G401.6 (cell line): ENCODE results near the gene TNFRSF18.

Experiments used
- FAIRE-seq: peaks from 2 replicates; lab custom pipeline; 2012; peaks lifted over from hg19 to GRCh38; lab: Jason Lieb, UNC

The TNFRSF18 gene

DNA sequence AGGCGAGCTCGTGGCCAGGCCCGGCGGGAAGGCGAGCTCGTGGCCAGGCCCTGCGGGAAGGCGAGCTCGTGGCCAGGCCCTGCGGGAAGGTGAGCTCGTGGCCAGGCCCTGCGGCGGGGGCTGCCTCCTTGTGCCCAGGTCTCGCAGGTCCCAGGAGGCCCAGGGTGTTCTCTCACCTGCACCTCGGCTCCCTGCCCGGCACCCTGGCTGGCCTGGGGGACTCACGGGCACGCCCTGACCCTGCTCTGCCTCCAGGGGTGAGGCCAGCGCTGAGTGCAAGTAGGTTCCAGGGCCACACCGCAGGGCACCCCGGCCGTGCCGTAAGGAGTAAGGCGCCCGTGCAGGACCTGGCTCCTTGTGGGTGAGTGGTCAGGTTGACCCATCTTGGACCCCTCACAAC, 21.0 kb upstream of the TNFRSF18 start:
- no peak for FAIRE-seq

DNA sequence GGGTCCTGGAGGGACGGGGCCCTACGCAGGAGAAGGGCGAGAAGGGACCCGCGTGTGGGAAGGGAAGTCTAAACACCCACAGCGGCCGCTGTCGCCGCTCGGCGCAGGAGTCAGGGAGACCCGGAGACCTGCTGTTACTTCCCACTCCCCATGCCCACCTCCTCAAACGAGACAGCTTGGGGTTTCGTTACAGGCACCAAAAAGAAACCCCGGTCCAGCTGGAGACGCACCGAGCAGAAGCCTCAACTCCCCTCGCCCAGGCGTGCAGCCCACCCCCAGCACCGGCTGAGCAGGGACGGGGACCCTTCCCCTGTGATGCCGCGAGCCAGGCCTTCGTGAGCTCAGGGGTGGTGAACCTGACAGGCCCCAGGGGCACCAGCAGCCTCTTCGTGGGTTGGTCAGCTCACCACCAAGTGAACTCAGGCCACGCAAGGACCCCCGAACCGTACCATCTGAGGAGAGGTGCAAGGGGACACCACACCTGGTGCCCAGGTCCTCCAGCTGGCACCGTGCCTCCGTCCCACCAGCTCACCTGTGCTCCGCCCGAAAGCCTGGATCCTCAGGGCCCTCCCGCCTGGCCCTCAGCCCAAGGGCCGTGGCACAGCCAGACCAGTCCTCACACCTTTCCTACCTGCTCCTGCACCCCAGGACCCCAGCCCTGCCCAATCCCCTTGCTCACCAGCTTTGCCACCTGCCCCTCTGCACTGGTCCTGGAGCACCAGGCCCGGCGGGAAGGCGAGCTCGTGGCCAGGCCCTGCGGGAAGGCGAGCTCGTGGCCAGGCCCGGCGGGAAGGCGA, 20.4 kb upstream of the TNFRSF18 start:
- no peak for FAIRE-seq

DNA sequence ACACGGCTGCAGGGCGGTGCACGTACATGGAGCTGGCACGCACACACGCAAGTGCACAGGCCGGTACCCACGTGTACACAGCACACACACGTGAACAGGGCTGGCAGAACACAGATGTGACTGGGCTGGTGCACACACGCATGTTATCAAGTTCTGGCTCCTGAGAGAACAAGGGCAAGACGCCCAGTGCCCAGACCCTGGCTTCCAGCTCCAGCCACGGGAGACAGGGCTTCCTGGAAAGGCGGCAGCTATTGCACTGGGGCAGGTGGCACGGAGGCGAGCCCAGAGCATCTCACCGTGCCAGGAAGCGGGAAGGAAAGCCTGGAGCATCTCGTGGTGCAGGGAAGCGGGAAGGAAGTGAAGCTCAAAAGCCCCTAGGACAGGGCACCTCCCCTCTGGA, 19.5 kb upstream of the TNFRSF18 start:
- no peak for FAIRE-seq

DNA sequence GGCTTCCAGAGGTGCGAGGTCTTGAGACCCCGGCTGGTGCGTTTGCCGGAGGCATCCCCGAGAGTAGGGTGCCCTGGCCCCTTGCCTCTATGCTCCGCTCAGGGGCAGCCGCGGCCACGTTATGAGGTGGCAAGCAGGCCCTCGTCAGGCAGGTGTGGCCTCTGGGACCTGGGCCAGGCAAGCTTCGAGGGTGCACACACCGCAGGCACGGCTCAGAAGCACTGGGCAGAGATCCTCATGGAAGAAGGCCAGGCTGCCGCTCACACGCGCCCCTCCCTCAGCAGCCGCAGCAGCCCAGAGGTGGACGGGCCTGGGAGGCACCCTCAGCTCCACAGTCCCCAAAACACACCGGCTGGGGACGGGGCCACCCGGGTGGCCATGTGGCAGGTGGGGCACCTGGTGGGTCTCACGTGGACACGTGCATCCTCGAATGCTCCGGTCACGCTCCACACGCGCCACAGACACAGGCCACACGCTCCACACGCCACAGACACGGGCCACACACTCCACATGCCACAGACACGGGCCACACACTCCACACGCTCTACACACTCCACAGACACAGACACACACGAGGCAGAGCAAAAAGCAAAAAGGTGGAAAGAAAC, 18.9 kb upstream of the TNFRSF18 start:
- FAIRE-seq = no peak

DNA sequence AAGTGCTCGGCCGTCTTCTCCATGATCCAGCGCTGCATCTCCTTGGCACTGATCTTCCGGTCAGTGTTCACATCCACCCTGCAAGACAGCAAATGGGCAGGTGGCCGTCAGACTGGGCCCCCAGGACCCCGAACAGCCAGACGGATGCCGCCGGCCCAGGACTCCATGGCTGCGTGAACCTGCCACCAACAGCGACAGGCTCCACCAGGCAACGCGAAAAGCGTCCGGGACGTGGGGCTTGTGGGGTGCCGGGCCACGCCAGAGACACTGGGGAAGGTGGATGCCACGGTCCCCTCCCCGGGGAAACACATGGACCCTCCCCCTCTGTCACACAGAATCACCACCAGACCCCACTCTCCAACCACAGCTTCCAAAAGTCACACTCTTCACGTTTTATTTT, 17.5 kb upstream of the TNFRSF18 start:
- no peak for FAIRE-seq

DNA sequence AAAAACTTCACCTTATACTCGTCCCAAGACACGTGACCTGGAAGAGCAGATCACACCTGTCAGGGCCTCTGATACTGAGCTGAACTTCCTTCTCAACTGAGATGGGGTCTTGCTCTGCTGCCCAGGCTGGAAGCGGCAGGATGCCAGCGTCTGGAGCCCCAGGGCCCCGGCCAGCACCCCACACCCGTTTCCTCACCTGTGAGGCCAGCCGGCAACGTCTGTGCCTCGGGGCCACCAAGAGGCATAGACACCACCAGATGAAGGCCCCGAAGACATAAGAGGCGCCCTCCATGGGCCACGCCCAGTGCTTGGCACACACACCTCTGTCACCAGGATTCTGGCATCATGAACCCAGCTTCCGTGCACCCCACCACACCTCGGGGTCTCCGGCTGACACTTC, 16.9 kb upstream of the TNFRSF18 start:
- no peak for FAIRE-seq

DNA sequence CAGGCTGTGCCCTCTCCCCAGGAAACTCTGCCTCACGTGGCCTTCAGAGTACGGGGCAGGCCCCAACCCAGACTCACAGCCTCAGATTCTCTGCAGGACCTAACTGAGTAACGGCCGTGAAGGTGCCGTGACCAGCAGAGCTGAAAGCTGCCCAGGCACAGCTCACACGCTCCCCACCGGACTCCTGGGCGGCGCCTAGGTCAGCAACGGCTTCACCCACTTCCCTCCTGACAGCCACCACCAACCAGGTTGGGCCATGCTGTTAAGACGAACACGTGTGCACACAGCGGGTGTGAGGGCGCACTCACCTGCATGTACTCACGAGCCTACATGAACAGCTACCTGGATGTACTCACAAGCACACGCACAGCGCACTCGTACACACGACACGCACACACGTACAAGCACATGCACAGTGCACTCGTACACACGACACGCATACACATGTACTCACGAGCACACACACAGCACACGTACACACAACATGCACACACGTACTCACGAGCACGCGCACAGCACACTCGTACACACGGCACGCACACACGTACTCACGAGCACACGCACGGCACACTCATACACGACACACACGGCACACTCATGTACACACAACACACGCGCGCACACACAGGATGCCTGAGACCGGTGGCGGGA, 16.3 kb upstream of the TNFRSF18 start:
- FAIRE-seq = no peak

DNA sequence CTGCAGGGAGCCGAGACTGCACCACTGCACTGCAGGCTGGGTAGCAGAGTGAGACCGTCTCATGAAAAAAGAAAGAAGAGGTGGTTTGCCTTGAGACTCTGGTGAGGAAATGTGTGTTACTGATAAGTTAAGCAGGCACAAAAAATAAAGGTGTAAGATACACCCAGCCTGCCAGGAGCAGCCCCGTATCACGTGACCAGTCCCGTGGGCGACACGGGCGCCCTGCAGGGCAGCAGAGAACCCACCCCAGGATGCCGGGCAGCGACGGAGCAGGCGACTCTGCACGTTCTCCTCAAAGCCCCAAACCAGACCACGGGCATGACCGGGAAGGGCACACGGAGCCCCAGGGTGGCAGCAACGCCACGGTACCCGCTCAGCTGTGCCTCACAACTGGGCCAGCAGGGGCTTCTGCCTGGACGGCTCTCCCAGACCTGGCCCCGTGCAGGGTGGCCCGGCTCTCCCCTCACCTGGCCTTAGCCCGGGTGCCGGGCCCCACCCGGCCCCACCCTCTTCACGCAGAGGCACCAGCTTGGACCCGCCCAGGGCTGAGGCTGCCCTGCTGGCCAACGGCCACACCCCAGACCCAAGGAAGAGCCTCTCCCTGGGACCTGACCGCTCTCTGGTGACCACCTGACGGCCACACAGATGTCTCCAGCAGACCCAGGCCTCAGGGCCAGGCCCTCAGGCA, 15.6 kb upstream of the TNFRSF18 start:
- FAIRE-seq = no peak

DNA sequence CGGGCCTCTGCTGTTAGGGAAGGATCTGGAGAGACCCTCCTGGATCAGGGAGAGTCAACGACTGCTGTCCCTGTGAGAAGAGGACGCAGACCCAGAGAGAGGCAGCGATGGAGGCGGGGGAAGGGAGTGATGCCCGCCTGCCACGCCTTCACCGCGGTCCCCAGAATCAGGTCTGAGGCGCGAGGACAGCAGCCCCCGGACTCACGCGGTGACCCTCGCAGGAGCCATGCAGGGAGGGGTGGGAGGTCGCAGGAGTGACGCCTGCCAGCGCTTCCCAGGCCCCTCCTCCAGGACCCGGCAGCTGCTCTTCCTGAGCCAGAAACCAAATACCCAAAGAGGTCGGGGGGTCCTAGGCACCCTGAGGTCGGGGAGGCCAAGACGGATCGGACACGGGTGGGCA, 13.8 kb upstream of the TNFRSF18 start:
- no peak for FAIRE-seq

DNA sequence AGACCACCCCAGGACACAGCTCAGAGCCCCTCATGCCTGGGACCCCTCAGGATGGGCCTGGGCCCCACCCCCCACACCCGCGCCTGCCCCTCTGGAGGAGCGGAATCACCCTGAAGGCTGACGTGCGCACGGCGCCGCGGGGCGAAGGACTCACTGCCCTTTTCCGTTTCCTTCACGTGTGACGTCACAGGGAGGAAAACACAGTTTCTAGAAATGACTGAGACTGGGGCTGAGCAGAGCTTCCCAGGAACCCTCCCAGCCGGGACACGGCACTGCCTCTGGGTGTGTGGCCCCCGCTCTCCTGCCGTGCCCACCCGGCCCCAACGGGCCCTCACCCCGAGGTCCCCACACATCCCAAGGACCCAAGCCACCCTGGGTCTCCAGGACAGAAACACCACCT, 12.9 kb upstream of the TNFRSF18 start:
- no peak for FAIRE-seq

DNA sequence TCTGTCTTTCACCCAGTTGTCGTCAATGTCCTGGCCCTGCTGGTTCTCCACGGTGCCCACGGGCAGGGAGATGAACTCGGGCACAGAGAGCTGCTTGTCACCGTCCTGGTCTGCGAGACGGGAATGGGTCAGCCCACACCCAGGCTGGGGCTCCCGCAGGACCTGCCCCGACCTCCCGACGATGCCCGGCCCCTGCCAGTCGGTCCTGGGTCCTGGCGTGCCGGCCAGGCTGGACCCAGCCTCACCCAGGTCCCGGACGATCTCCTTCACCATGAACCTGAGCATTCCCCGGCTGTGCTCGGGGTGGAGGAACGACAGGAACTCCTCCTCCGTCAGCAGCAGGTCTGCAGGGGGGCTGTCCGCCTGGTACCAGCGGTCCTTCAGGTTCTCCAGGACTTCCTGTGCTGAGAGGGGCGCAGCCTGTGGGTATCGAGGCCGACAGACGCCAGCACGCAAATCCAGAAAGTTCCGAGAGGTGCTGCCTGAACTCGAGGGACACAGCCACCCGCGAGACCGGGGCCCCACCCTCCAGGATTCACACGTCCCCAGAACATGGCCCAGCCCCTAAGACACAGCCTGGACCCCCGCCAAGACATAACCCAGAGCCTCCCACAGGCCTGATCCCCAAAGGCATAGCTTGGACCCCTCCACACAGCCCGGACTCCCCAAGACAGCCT, 12.3 kb upstream of the TNFRSF18 start:
- no peak for FAIRE-seq

DNA sequence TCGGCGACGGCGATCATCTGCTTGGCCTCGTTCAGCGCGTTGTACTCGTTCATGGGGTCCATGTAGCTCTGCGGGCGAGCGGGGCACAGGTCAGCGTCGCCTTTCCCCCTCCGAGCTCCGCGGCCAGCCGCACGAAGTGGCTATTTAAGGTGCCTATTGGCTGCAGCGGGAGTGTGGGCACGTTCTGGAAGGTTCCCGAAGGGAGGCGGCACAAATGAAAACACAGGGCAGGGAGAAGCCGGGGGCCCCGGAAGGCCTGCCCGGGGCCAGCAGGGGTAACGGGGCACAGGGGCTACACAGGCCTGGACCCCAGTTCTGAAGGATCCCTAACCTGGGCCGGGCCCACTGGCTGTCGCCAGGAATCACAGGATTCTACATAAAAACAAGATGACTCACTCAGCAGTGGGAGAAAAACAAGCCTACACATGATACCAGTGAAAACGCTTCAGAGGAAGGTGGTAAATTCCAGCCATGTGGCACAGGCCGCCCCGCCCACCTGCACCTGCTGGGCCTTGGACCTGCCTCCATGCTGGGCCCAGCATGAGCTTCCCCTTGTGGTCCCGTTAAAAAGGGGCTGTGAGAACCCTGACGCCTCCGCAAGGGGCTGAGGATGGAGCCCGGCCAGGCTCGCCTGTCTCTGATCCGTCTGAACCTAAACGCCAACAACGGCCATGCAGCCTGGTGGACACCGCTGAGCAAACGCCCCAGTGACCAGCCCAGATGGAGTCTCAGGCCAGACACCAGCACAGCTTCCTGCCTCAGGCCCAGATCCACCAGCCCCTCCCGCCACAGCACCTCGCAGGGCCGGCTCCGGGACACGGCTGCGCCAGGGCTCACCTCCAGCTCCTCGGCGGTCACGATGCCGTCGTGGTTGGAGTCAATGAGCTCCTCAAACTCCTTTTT, 11.5 kb upstream of the TNFRSF18 start:
- FAIRE-seq = no peak

DNA sequence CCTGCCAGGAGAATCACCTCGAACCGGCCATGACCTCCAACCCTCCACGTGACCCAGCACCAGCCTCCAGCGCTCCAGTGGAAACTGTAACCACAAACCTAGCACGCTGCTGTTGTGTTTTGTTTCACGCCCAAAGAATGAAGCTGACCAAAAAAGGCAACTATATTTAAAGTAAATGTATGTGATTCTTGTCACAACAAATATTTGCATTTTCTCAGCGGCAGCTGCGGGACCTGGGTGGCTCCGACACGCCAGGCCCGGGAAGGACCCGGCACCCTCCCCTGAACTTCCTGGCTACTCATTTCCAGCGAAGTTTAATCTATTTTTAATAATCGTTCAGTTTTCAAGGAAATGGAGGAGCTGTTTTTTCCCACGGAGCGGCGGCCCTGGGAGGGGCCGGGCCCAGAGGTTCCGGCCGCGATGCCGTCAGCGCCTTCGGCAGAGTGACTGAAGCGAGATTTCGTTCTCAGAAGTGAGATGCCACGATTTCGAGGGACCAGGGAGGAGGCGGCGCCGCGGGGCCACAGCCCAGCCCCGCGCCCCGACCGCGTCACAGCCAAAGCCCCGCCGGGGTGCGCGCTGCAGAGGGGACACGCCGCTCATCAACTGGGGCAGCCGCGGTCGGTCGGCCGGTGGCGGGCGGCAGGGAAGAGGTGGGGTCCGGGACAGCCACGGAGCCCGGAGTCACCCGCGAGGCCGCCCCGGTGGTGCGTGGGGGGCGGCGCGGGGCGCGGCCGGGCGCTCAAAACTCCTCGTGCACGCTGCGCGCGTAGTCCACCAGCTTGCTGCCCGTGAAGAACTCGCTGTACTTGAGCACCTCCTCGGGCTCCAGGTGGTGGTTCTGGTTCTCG, 10.6 kb upstream of the TNFRSF18 start:
- no peak for FAIRE-seq

DNA sequence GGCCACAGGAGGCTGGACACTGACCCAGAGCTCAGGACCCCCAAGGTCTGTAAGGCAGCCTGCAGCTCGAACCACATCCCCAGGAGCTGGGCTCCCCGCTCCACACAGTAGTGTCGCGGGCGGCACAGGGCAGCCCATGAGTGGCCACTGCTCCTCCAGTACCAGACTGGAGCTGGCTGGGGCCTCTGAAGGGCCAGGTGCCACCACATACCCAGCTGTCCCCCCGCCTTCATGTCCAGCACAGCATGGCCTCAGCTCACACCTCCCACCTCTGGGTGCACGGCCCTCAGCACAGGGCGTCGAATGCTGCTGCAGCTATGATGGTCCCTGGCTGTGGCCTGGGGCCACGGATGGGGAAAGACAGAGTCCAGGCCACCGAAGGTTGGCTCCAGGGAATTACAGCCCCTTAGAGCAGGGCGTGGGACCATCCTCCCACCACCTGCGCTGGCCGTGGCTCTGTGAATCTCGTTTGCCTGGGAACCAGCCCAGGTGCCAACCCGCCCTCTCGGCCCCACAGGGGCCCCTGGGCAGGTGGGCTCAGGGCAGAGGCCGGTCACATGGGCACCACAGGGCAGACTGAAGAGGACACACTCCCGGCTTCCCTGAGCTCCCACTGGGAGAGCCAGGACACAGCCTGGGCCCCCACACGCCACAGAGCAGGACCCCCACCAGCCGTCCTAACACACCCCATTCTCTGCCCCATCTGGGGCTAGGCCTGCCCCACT, 9.7 kb upstream of the TNFRSF18 start:
- FAIRE-seq = no peak

DNA sequence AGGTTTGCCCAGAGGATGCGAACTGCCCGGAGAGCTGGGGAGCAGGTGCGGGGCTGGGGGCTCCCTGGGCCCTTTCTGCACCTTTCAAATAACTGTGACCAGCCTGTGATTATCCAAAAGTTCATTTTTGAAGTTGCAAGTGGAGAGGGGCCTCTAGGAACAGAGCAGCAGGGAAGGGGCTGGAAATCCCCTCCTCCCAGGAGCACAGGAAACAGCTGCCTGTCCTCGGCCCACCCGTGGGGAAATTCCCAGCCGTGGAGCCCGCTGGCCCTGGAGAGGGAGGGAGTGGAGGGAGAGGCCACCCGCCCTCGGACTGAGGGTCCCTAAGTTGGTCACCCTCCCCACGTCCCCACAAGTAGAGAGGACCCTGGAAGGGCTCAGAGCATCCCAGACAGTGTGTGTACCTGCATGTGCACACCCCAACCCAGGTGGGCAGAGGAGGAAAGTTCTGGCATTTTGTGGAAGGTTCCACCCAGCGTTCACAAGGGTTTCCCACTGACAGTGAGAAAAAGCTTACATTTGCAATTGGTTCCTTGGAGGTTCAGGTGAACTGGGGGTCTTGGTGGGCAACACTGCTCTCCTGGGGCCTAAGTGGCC, 8.8 kb upstream of the TNFRSF18 start:
- FAIRE-seq = no peak

DNA sequence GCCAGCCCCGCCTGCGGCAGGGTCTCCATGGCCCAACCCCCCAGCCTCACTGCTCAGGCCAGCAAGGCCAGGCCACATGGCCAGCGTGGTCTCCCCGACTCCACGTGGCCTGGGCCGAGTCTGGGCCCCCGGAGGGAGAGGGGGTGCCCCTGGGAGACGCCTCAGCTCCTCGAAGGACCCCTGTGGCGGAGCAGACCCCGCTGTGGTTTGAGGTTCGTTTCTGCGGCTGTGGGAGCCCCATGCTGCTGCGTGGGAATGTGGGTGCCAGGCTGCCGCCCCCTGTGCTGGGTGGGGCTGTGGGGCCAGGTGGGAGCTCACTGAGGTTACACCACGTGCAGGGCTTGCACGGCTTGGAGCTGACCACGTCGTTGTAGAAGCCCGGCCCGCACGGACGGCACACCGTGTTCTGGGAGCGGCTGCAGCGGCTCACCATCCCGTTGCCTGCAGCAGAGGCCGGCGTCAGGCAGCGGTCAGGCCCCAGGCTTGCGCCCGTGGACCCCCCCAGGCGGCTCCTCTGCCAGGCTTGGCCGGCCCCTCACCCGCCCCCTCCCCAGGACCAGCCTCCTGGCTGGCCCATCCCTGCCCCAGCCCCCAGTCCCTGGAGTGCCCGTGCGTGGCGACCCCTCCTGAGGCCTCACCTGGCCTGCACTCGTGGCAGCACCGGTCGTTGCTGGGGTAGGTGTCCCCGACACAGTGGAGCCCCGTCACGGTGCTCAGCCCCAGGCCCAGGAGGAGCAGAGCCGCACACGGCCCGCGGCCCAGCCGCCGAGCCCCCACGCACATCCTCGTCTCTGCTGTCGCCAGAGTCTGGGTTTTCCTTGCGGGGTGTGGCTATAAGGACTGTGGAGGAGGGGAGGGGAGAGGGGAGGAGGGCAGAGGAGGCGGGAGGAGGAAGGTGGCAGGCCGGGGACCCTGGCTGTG, 7.2 kb upstream of the TNFRSF18 start, which contains the start of gene TNFRSF4:
TSS of gene TNFRSF4 (minus strand) at position 809 of the 921 bp plus-strand sequence. CDS start at position 783, 26 bp downstream.
- no peak for FAIRE-seq

DNA sequence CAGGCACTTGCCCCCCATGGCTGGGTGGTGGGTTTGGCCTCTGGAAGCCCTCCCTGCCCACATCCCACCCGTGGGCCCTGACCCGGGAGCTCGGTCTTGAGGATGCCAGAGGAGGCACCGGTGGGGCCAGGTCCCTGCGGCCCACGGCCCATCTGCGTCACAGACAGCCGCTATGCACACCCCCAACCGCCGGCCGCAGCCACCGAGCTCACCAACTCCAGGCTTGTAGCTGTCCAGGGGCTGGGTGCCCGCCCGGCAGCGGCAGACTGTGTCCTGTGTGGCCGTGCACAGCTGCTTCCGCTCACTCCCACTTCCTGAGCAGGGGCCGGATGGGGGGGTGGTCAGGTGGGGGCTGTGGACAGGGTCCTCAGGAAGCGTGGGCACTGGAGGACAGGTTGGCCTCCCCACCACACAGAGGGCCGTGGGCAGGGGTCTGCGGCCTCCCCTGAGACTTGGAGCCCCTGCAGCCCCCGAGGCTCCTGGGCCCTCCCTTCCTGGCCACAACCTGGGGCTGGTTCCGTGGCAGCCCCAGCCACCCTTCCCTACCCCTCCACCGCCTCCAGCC, 6.5 kb upstream of the TNFRSF18 start:
- FAIRE-seq = no peak
